ENCODE results near the gene CPEB4. TPM values are rescaled to one million over a fixed set of nuclear protein-coding genes. Genes with fewer than 3 reads are reported as not detected.

CPEB4 gene
- total and polyA plus RNA-seq, 9 of the 15 experiments (the other 6 are each of a cell fraction or from before 2014, with no cell fraction given): 7.4 to 21.3 (median 12.4) TPM

GRCh38 chr5:173878224-173878967 lies 9.8 kb upstream of the CPEB4 start (continued):
- TF ChIP-seq BDP1 (IDR thresholded peaks at IDR 0.05; ENCODE audit: insufficient read depth, insufficient read length) (no peak), CBX3 (IDR thresholded peaks at IDR 0.05; ENCODE audit: borderline replicate concordance in 1 of 2, low read length in 2 of 2) (no peak), ELF2 (CRISPR knock-in tag; IDR thresholded peaks at IDR 0.05) (0 out of 2 replicates have a peak, but pooled peaks have one; percentile 43), HES1 (IDR thresholded peaks at IDR 0.05; ENCODE audit: low read depth) (no peak), ARID4B (CRISPR knock-in tag; IDR thresholded peaks at IDR 0.05) (no peak), ETV1 (tag; conservative IDR thresholded peaks at IDR 0.05; ENCODE audit: low read depth) (peak; percentile 18; the same call in 1 of the 2 replicates), TAL1 (IDR thresholded peaks at IDR 0.05) (peak; percentile 61; the same call in 1 of the 2 replicates), ZNF24 (IDR thresholded peaks at IDR 0.05) (no peak), ZFPM2 (CRISPR knock-in tag; IDR thresholded peaks at IDR 0.05) (no peak), RBM25 (IDR thresholded peaks at IDR 0.05; ENCODE audit: low read depth, low read length, severe bottlenecking) (no peak), DACH1 (IDR thresholded peaks at IDR 0.05; ENCODE audit: partially characterized antibody) (no peak), ZNF644 (tag; IDR thresholded peaks at IDR 0.05; ENCODE audit: low read depth) (peak; percentile 51), NFRKB (IDR thresholded peaks at IDR 0.05; ENCODE audit: low read depth) (no peak), JUN (IDR thresholded peaks at IDR 0.05; ENCODE audit: borderline replicate concordance, low read depth, low read length) (no peak), JUN (CRISPR knock-in tag; IDR thresholded peaks at IDR 0.05; ENCODE audit: borderline replicate concordance) (no peak)
- TF ChIP-seq, protein P1, sequence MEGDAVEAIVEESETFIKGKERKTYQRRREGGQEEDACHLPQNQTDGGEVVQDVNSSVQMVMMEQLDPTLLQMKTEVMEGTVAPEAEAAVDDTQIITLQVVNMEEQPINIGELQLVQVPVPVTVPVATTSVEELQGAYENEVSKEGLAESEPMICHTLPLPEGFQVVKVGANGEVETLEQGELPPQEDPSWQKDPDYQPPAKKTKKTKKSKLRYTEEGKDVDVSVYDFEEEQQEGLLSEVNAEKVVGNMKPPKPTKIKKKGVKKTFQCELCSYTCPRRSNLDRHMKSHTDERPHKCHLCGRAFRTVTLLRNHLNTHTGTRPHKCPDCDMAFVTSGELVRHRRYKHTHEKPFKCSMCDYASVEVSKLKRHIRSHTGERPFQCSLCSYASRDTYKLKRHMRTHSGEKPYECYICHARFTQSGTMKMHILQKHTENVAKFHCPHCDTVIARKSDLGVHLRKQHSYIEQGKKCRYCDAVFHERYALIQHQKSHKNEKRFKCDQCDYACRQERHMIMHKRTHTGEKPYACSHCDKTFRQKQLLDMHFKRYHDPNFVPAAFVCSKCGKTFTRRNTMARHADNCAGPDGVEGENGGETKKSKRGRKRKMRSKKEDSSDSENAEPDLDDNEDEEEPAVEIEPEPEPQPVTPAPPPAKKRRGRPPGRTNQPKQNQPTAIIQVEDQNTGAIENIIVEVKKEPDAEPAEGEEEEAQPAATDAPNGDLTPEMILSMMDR (IDR thresholded peaks at IDR 0.05 in 2 of 3, conservative IDR thresholded peaks at IDR 0.05 in 1 of 3; ENCODE audit: insufficient read depth in 2 of 3, low read depth in 1 of 3, low read length in 3 of 3): no peak
- TF ChIP-seq, protein P2, sequence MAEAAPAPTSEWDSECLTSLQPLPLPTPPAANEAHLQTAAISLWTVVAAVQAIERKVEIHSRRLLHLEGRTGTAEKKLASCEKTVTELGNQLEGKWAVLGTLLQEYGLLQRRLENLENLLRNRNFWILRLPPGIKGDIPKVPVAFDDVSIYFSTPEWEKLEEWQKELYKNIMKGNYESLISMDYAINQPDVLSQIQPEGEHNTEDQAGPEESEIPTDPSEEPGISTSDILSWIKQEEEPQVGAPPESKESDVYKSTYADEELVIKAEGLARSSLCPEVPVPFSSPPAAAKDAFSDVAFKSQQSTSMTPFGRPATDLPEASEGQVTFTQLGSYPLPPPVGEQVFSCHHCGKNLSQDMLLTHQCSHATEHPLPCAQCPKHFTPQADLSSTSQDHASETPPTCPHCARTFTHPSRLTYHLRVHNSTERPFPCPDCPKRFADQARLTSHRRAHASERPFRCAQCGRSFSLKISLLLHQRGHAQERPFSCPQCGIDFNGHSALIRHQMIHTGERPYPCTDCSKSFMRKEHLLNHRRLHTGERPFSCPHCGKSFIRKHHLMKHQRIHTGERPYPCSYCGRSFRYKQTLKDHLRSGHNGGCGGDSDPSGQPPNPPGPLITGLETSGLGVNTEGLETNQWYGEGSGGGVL (CRISPR knock-in tag; IDR thresholded peaks at IDR 0.05): no peak
